Parathyroid adenoma (tissue), 2 donors: ENCODE results near the gene VTA1.

Source experiments
- H2AFZ ChIP-seq: fragments of 300-600 bp; sonication (generic); one replicate; pipeline ENCODE4 v1.7.0; 2017; ENCODE audit warnings: antibody characterized with exemption, mild to moderate bottlenecking
- H3K27ac ChIP-seq: fragments of 300-600 bp; sonication (generic); one replicate; pipeline ENCODE4 v1.7.0; 2017
- H3K27me3 ChIP-seq: fragments of 300-600 bp; sonication (generic); one replicate; pipeline ENCODE4 v1.7.0; 2017; ENCODE audit warnings: low read length; ENCODE audit not compliant: control insufficient read depth, insufficient read depth
- H3K36me3 ChIP-seq: fragments of 300-600 bp; sonication (generic); one replicate; pipeline ENCODE4 v1.7.0; 2017; ENCODE audit warnings: low read length; ENCODE audit not compliant: control insufficient read depth, insufficient read depth
- H3K4me1 ChIP-seq: fragments of 300-600 bp; sonication (generic); one replicate; pipeline ENCODE4 v1.7.0; 2017; ENCODE audit warnings: control low read depth
- H3K4me2 ChIP-seq: fragments of 300-600 bp; sonication (generic); one replicate; pipeline ENCODE4 v1.7.0; 2017; ENCODE audit warnings: low read length
- H3K4me3 ChIP-seq: fragments of 300-600 bp; sonication (generic); one replicate; pipeline ENCODE4 v1.7.0; 2017; ENCODE audit warnings: low read depth, low read length
- H3K79me2 ChIP-seq: fragments of 300-600 bp; sonication (generic); one replicate; pipeline ENCODE4 v1.7.0; 2017; ENCODE audit warnings: control low read depth
- H3K9ac ChIP-seq: fragments of 300-600 bp; sonication (generic); one replicate; pipeline ENCODE4 v1.7.0; 2017; ENCODE audit warnings: mild to moderate bottlenecking
- H3K9me3 ChIP-seq: fragments of 300-600 bp; sonication (generic); one replicate; pipeline ENCODE4 v1.7.0; 2017; ENCODE audit warnings: low read length; ENCODE audit not compliant: control insufficient read depth
- CTCF ChIP-seq: fragments of 300-600 bp; sonication (generic); IDR thresholded peaks from one replicate; pipeline ENCODE4 v1.7.0; 2017; ENCODE audit warnings: antibody characterized with exemption, mild to moderate bottlenecking
- donor health status: primary hyperparathyroidism.

VTA1 gene

GRCh38 chr6:142260748-142261147 is 113.7 kb downstream of the VTA1 start:
- H3K9me3 ChIP-seq = no peaks in the 10 kb centered on the region
- no peak overlapping the region for H3K4me3 ChIP-seq

GRCh38 chr6:142262231-142262630 is 115.2 kb downstream of the VTA1 start:
- no peak overlapping the region for H3K9ac ChIP-seq
- no peak for TF ChIP-seq CTCF
- H3K36me3 ChIP-seq = no peaks in the 10 kb centered on the region
- no peak overlapping the region for H2AFZ ChIP-seq
- no peaks in the 10 kb centered on the region for H3K4me1 ChIP-seq
- no peak overlapping the region for H3K4me2 ChIP-seq
- no peaks in the 10 kb centered on the region for H3K27me3 ChIP-seq
- H3K27ac ChIP-seq = no peak overlapping the region
- no peak overlapping the region for H3K4me3 ChIP-seq
- H3K9me3 ChIP-seq = no peaks in the 10 kb centered on the region
- H3K79me2 ChIP-seq = no peaks in the 10 kb centered on the region

More at GRCh38 chr6:142260748-142261147, 113.7 kb downstream of the VTA1 start:
- no peak for TF ChIP-seq CTCF
- Histone ChIP-seq H3K4me1 (no peaks in the 10 kb centered on the region), H3K36me3 (no peaks in the 10 kb centered on the region), H2AFZ (no peak overlapping the region), H3K27ac (no peak overlapping the region), H3K27me3 (no peaks in the 10 kb centered on the region), H3K79me2 (no peaks in the 10 kb centered on the region), H3K4me2 (no peak overlapping the region), H3K9ac (no peak overlapping the region)

GRCh38 chr6:142265476-142265875 is 118.4 kb downstream of the VTA1 start:
- Histone ChIP-seq H3K9me3 (no peaks in the 10 kb centered on the region), H3K27ac (no peak overlapping the region), H2AFZ (no peak overlapping the region), H3K36me3 (no peaks in the 10 kb centered on the region), H3K4me1 (no peaks in the 10 kb centered on the region), H3K27me3 (no peaks in the 10 kb centered on the region), H3K4me2 (no peak overlapping the region), H3K4me3 (no peak overlapping the region), H3K79me2 (no peaks in the 10 kb centered on the region), H3K9ac (no peak overlapping the region)
- TF ChIP-seq CTCF = no peak

- no peaks in the 10 kb centered on the region for H3K9me3 ChIP-seq
- no peak for TF ChIP-seq CTCF
- H2AFZ ChIP-seq = no peak overlapping the region
- H3K79me2 ChIP-seq = no peaks in the 10 kb centered on the region
- H3K4me2 ChIP-seq = no peak overlapping the region
- no peaks in the 10 kb centered on the region for H3K27me3 ChIP-seq
- no peak overlapping the region for H3K9ac ChIP-seq
- H3K4me1 ChIP-seq = no peaks in the 10 kb centered on the region
- no peak overlapping the region for H3K27ac ChIP-seq
- H3K4me3 ChIP-seq = no peak overlapping the region
- H3K36me3 ChIP-seq = no peaks in the 10 kb centered on the region
These were observed 119.0 kb downstream of the VTA1 start for GRCh38 chr6:142266060-142266459.

- no peaks in the 10 kb centered on the region for H3K4me1 ChIP-seq
- no peaks in the 10 kb centered on the region for H3K9me3 ChIP-seq
- TF ChIP-seq CTCF = no peak
- no peak overlapping the region for H3K27ac ChIP-seq
- H2AFZ ChIP-seq = no peak overlapping the region
- H3K79me2 ChIP-seq = no peaks in the 10 kb centered on the region
- no peaks in the 10 kb centered on the region for H3K36me3 ChIP-seq
- no peaks in the 10 kb centered on the region for H3K27me3 ChIP-seq
- H3K9ac ChIP-seq = no peak overlapping the region
- H3K4me2 ChIP-seq = no peak overlapping the region
- no peak overlapping the region for H3K4me3 ChIP-seq
These were observed 124.4 kb downstream of the VTA1 start for GRCh38 chr6:142271476-142271875.
